Right ventricle myocardium superior (tissue), 1 donor: ENCODE data around the gene ZNF281. TPM values are rescaled to one million over a fixed set of nuclear protein-coding genes. Genes with fewer than 3 reads are reported as not detected.
"Not testable (repeated sequence)": the region's sequence is repeated elsewhere in the genome, so short reads cannot be mapped to it uniquely, and the experiment has no call there.

ENCODE experiments used
- ATAC-seq: fragments of 200-7000 bp; cut with Tn5 transposase; one replicate; pipeline ENCODE4 v1.9.1; 2020; ENCODE audit warnings: mild to moderate bottlenecking; ENCODE audit not compliant: poor library complexity
- DNase-seq: peaks from one replicate; pipeline ENCODE4 v3.0.0-alpha.2; 2020
- intact Hi-C: fragments of 100-400 bp; cut with DNase I; formaldehyde crosslinking; loops from one replicate; pipeline ENCODE4 v1.11.2; 2022
- total RNA-seq: library from RNA; stranded (reverse); fragmentation: NEBNext Ultra II Directional; extraction: Animal tissue kit (Norgen Biotek cat#: 25700); gene quantifications from one replicate; pipeline ENCODE4 v1.2.1, GENCODE V29; 2021
- donor health status: DM: no; HTN: yes; CAD: no; lungs with severe emphysema.

ZNF281 gene
- total RNA-seq, 1 donor from 2014 or later = 7.3 TPM

DNA sequence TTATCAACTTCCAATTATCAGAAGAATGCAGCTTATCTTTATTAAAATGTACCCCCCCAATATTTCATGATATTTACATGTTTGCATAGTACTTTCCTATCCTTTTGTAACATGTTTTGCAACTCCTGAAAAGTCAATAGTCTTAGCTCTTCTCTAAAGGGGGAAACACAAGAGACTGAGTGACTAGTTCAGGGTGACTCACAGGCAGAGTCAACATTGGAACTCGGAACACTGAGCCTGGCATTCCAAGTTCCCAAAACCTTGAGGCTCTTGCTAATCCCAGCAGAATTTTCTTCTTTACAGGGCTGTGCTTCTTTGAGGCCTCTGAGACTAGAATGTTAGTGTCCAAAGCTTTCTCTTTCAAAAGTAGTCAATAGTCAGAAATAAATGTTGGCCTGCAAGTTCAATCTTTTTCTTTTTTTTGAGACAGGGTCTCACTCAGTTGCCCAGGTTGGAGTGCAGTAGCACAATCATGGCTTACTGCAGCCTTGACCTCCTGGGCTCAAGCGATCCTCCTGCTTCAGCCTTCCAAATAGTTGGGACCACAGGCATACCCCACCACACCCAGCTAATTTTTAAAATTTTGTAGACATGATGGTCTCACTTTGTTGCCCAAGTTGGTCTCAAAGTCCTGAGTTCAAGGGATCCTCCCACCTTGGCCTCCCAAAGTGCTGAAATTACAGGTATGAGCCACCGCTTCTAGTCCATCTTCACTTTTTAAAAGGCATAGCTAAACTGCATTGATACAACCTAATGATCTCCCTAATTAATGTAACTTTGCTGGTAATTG lies 37.5 kb downstream of the ZNF281 start:
- no peak for DNase-seq
- intact Hi-C loops = no loop called here
- no peak for ATAC-seq

- no peak for DNase-seq
- intact Hi-C loops = no loop called here
- no peak for ATAC-seq
Measured at GRCh38 chr1:200369706-200370105, 40.1 kb downstream of the ZNF281 start.

- intact Hi-C loops = no loop called here
- ATAC-seq (no peak), DNase-seq (no peak)
Measured at GRCh38 chr1:200369131-200369530, 40.7 kb downstream of the ZNF281 start.

GRCh38 chr1:200368556-200368955 lies 41.3 kb downstream of the ZNF281 start:
- intact Hi-C loops = no loop called here
- peak; percentile 38 for ATAC-seq
- DNase-seq = no peak

DNA sequence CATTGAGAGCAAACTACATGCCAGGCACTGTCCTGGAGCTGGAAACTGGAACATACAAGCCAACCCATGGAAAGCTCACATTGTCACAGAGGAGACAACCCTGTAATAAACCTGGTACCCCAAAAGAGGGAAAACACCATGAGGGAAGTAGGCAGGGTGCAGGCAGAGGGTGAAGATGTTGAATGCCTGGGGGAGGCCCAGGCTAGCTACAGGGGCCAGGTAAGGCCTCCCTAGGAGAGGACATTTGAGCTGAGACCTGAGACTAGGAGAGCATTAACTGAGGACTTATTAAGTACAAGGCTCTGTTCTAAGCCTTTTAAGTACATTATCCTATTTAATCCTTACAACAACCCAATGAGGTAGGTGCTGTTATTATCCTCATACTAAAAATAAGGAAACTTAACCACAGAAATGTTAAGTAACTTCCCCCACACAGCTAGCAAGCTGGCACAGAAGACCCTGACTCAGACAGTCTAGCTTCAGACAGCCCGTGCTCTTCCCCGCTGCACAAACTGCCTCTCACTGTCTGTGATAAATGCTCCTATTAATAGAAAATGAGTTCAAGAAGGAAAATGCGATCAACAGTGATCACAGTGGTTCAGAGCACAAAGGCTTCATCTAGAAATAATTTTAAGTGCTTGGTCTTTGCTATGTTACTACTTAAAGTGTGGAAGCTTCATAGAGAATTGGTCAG lies 41.8 kb downstream of the ZNF281 start:
- ATAC-seq (peak; percentile 85), DNase-seq (no peak)
- intact Hi-C loops = no loop called here

GRCh38 chr1:200366577-200367253 lies 43.1 kb downstream of the ZNF281 start:
- intact Hi-C loops = no loop called here
- ATAC-seq = no peak
- DNase-seq = no peak

DNA sequence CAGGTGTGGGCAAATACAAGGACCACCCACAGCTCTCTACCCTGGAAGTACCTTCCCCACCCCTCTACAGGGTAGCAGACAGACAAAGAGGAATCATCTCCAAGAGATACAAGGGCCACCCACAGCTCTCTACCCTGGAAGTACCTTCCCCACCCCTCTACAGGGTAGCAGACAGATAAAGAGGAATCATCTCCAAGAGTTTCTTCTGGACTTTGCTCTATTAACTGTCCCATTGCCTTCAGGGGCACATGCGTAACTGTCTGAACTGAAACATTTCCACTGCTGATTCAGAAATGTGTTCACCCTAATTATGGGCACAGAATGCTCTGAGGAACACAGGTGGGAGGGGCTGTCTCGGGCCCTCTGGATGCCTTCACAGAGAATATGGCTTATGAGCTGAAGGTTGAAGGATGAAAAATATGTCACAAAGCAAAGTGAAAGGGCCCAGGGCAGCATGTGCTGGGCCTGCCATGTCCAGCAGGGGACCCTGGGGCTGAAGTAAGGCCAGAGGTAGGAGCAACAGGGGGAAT lies 43.9 kb downstream of the ZNF281 start:
- DNase-seq (no peak), ATAC-seq (no peak)
- intact Hi-C loops = no loop called here

- intact Hi-C loops = no loop called here
- no peak for ATAC-seq
- DNase-seq = no peak
Measured at GRCh38 chr1:200364831-200365230, 45.0 kb downstream of the ZNF281 start.

- ATAC-seq (no peak), DNase-seq (no peak)
- intact Hi-C loops = no loop called here
Measured at GRCh38 chr1:200364091-200364759, 45.6 kb downstream of the ZNF281 start.

DNA sequence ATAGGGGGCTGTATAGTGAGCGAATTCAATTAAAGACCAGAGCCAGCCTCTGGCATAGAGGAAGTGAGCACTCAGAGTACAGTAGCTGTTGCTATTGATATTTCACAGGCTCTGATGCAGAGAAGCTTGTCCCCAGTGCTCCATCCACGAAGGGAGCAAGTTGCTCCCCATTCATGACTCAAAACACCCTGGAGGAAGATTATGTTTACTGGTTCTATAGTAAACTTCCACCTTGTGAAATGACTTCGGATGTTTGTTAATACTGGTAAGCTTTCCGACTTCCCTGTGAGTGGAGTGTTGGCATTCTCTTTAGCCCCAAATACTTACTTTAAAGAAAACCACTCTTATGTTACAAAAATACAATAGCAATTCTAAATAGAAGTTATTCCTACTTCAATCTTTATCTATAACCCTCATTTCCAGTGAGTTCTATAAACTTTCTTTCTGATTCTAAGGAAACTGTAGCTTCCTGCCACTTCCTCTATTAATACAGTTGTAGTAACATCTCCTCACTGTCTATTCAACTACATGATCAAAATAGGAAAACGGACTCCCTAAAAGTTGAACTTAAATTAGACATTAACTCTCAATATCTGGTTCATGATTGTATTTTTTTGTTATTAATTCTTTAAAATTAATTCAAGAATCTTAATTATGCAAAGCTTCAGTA lies 46.4 kb downstream of the ZNF281 start:
- intact Hi-C loops = no loop called here
- ATAC-seq = no peak
- no peak for DNase-seq

- intact Hi-C loops = no loop called here
- ATAC-seq (no peak), DNase-seq (no peak)
Measured at GRCh38 chr1:200362421-200362820, 47.4 kb downstream of the ZNF281 start.

DNA sequence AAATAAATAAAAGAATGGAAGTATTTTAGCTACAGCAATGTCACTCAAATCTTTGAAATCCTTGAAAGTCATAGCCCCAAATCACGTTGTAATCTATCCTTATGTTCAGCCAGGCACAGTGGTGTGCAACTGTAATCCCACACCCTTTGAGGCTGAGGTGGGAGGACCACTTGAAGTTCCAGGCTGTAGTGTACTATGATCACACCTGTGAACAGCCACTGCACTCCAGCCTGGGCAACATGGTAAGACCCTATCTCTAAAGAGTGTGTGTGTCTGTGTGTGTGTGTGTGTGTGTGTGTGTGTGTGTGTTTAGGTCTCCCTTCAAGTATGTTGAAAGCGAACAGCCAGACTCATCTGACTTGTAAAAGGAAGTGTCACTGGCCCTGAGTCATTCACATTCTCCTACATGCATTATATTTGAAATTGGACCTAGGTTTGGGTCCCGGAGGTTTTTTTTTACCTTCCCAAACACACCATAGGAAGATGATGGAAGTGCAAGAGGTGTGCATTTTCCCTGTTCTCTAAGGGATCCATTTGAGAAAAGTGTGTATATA lies 50.1 kb downstream of the ZNF281 start:
- DNase-seq = no peak
- no peak for ATAC-seq
- intact Hi-C loops = no loop called here

DNA sequence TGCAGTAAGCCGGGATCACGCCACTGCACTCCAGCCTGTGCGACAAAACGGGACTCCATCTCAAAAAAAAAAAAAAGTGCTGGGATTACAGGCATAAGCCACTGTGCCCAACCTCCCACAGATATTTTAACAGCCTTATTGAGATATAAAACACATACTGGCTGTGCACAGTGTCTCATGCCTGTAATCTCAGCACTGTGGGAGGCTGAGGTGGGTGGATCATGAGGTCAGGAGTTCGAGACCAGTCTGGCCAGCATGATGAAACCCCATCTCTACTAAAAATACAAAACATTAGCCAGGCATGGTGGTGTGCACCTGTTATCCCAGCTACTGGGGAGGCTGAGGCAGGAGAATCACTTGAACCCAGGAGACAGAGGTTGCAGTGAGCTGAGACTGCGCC lies 51.9 kb downstream of the ZNF281 start:
- ATAC-seq, DNase-seq, intact Hi-C loops: not testable (repeated sequence)

DNA sequence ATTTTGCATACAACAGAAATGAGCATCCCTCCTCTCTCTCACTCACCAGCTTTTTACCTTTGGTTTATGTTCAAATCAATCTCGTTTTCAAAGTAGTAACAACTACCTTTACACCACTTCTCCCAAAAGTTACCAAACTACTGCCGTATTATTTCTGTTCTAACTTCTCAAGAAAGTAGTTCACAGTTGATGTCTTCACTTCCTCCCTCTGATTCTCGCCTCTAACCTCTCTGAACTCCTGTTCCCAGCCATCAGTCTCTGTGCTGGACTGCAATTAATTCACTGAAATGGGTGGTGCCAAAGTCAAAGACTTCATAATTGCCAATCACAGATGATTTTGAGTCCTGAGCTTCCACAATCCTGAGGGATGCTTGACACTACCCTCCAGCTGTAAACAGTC lies 54.0 kb downstream of the ZNF281 start:
- no peak for ATAC-seq
- DNase-seq = no peak
- intact Hi-C loops = no loop called here
